ENCODE measurements around the gene UTS2R.

GRCh38 chr17:82357394-82357793 lies 14.2 kb upstream of the UTS2R start:
- TF ChIP-seq CTCF (conservative IDR thresholded peaks at IDR 0.05; ENCODE audit: low read length) (no peak), EZH2phosphoT487 (IDR thresholded peaks at IDR 0.05; ENCODE audit: borderline replicate concordance) (no peak)

Data from Loucy (cell line).